B cell (primary cell): ENCODE results near the gene TMC1. TPM values are rescaled to one million over a fixed set of nuclear protein-coding genes. Genes with fewer than 3 reads are reported as not detected.

Source experiments
- ATAC-seq: fragments of 200-7000 bp; cut with Tn5 transposase; one replicate; pipeline ENCODE4 v1.10.0; 2021; ENCODE audit warnings: low read depth, mild to moderate bottlenecking, moderate number of reproducible peaks, moderate library complexity
- CTCF ChIA-PET: fragments of 350-600 bp; sonication (Branson Sonifier 250); formaldehyde crosslinking; loops from one replicate; lab custom pipeline; 2021; ENCODE audit warnings: antibody characterized with exemption, inconsistent platforms; lab: Charles Lee
- POLR2A ChIA-PET: fragments of 350-600 bp; sonication (Branson Sonifier 250); formaldehyde crosslinking; loops from one replicate; lab custom pipeline; 2021; ENCODE audit warnings: antibody characterized with exemption; lab: Charles Lee
- DNase-seq: peaks from one replicate; pipeline ENCODE4 v3.0.0; 2013
- H2AFZ ChIP-seq: 2 replicates; pipeline ENCODE4 v1.6.1; 2012; ENCODE audit warnings: mild to moderate bottlenecking, low read depth, low read length; ENCODE audit not compliant: insufficient read depth, poor library complexity, severe bottlenecking
- H3K27ac ChIP-seq, 2 donors: 1 replicate in 1 of 2; 2 replicates in 1 of 2; pipeline ENCODE4 v1.5.1; 2012 to 2013; ENCODE audit warnings: low read length in 2 of 2, mild to moderate bottlenecking in 2 of 2, moderate library complexity in 1 of 2
- H3K27me3 ChIP-seq, 4 experiments: fragments of 200-600 bp in 1 of 4; sonication (generic) in 1 of 4; replicated peaks in 1 of 4; 1 replicate in 2 of 4; 2 replicates in 2 of 4; pipeline versions ENCODE4 v1.6.1 to v1.7.0; 2013 to 2016; ENCODE audit warnings: low read length in 3 of 4, mild to moderate bottlenecking in 2 of 4, mixed read lengths in 1 of 4, moderate library complexity in 1 of 4; ENCODE audit not compliant: insufficient read depth in 4 of 4, control insufficient read depth in 3 of 4; ENCODE audit errors: control extremely low read depth in 1 of 4
- H3K36me3 ChIP-seq, 2 experiments: replicated peaks in 1 of 2; 1 replicate in 1 of 2; 2 replicates in 1 of 2; pipeline versions ENCODE4 v1.6.1 to v1.7.1; 2013; ENCODE audit warnings: low read length in 1 of 2; ENCODE audit not compliant: insufficient read depth in 2 of 2, control insufficient read depth in 1 of 2; ENCODE audit errors: control extremely low read depth in 1 of 2, extremely low read depth in 1 of 2
- H3K4me1 ChIP-seq, 2 donors: fragments of 200-600 bp in 1 of 2; sonication (generic) in 1 of 2; 1 replicate in 1 of 2; 2 replicates in 1 of 2; pipeline versions ENCODE4 v1.5.1 to v1.6.1; 2013 to 2017; ENCODE audit warnings: low read length in 2 of 2; ENCODE audit not compliant: control insufficient read depth in 2 of 2, insufficient read depth in 2 of 2
- H3K4me2 ChIP-seq: replicated peaks from 2 replicates; pipeline ENCODE3; 2012; ENCODE audit warnings: mild to moderate bottlenecking, low read depth, low read length; ENCODE audit not compliant: poor library complexity, severe bottlenecking
- H3K4me3 ChIP-seq, 5 experiments: fragments of 200-600 bp in 1 of 5; sonication (generic) in 1 of 5; 1 replicate in 3 of 5; 2 replicates in 2 of 5; pipeline versions ENCODE4 v1.5.1 to v1.7.0; 2011 to 2016; ENCODE audit warnings: low read length in 4 of 5, mild to moderate bottlenecking in 4 of 5, low read depth in 2 of 5, control low read depth in 1 of 5, moderate library complexity in 1 of 5; ENCODE audit not compliant: insufficient read depth in 1 of 5; ENCODE audit errors: control extremely low read depth in 1 of 5, extremely low read depth in 1 of 5
- H3K79me2 ChIP-seq: fragments of 200-600 bp; sonication (generic); one replicate; pipeline ENCODE4 v1.6.0; 2016; ENCODE audit warnings: low read length; ENCODE audit not compliant: control insufficient read depth, insufficient read depth
- H3K9ac ChIP-seq: fragments of 200-600 bp; sonication (generic); 2 replicates; pipeline ENCODE4 v1.6.1; 2017; ENCODE audit warnings: mild to moderate bottlenecking, low read length, moderate library complexity
- H3K9me3 ChIP-seq, 3 donors: one replicate each; pipeline versions ENCODE4 v1.6.1 to v1.7.1; 2013; ENCODE audit warnings: low read length in 2 of 3; ENCODE audit not compliant: control insufficient read depth in 2 of 3, insufficient read depth in 1 of 3; ENCODE audit errors: control extremely low read depth in 1 of 3
- H4K20me1 ChIP-seq: 2 replicates; pipeline ENCODE4 v1.6.0; 2012; ENCODE audit warnings: mild to moderate bottlenecking, low read length; ENCODE audit not compliant: insufficient read depth, control insufficient read depth, poor library complexity, severe bottlenecking
- H3K27ac Mint-ChIP-seq: one replicate; pipeline ENCODE4 v1.8.0; 2021; ENCODE audit warnings: mixed read lengths
- H3K27me3 Mint-ChIP-seq: one replicate; pipeline ENCODE4 v1.8.0; 2021; ENCODE audit warnings: mixed read lengths
- H3K4me1 Mint-ChIP-seq: one replicate; pipeline ENCODE4 v1.8.0; 2021; ENCODE audit warnings: mixed read lengths
- H3K4me3 Mint-ChIP-seq: one replicate; pipeline ENCODE4 v1.8.0; 2021; ENCODE audit warnings: mixed read lengths
- H3K9me3 Mint-ChIP-seq: one replicate; pipeline ENCODE4 v1.8.0; 2022; ENCODE audit warnings: mixed read lengths; ENCODE audit not compliant: insufficient read depth
- CTCF ChIP-seq: fragments of 200-600 bp; IDR thresholded peaks from one replicate; pipeline ENCODE4 v1.8.0; 2022; ENCODE audit warnings: antibody characterized with exemption, mild to moderate bottlenecking
- EZH2 ChIP-seq: IDR thresholded peaks from 2 replicates; pipeline ENCODE4 v1.6.1; 2012; ENCODE audit warnings: borderline replicate concordance, low read depth, mild to moderate bottlenecking, moderate library complexity, low read length; ENCODE audit not compliant: insufficient read depth, poor library complexity, severe bottlenecking
- intact Hi-C: fragments of 100-400 bp; cut with micrococcal nuclease; formaldehyde crosslinking; loops from one replicate; pipeline ENCODE4 v1.10.0; 2022
- polyA plus RNA-seq: library from polyadenylated mRNA; depleted of rRNA; stranded (reverse); fragments of >200 nt; gene quantifications from 2 replicates; pipeline ENCODE4 v1.2.3, GENCODE V29; 2012
- total RNA-seq, 2 donors: library from RNA; stranded (reverse); fragments of 120-200 nt in 1 of 2; gene quantifications; 1 replicate in 1 of 2; 2 replicates in 1 of 2; pipeline versions ENCODE4 v1.2.3 to v1.2.4, GENCODE V29; 2013 to 2022

Gene TMC1
- total and polyA plus RNA-seq, 2 donors (not counting 1 experiment from before 2014, with no cell fraction given), result not detected

DNA sequence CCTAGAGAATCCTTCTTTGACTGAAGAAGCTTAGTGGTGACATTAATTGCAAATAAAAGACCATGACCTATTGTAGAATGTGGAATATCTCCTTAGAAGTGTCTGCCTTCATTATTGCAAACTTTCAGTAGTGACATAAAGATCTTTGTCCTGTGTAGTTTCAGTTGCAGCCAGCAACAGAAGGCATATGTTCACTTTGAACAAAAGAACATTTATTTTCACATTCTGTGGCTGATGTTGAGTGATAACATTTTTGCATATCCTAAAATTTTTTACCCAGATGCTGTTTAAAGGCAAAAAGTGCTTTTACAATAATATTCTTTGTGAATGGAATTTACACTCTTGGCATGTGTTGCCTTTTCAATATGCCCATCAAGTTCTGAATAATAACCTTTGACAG lies 165.9 kb downstream of the TMC1 start:
- no peak overlapping the region for H3K9ac ChIP-seq
- Mint-ChIP-seq H3K27me3 (peaks cover 7% of the 10 kb centered on the region), H3K27ac (no peak overlapping the region), H3K9me3 (no peaks in the 10 kb centered on the region), H3K4me1 (no peaks in the 10 kb centered on the region), H3K4me3 (no peak overlapping the region)
- H3K27me3 ChIP-seq, result no peaks in the 10 kb centered on the region
- no peaks in the 10 kb centered on the region for H3K4me1 ChIP-seq
- ATAC-seq (no peak), DNase-seq (no peak)
- ChIA-PET CTCF (no interaction called here), POLR2A (no interaction called here)
- no peak overlapping the region for H2AFZ ChIP-seq
- no peak overlapping the region for H3K27ac ChIP-seq
- no peaks in the 10 kb centered on the region for H3K9me3 ChIP-seq
- H3K79me2 ChIP-seq, result no peaks in the 10 kb centered on the region
- no peaks in the 10 kb centered on the region for H3K36me3 ChIP-seq
- no peak overlapping the region for H3K4me2 ChIP-seq
- TF ChIP-seq EZH2 (no peak), CTCF (no peak)
- intact Hi-C loops, result no loop called here
- no peak overlapping the region for H3K4me3 ChIP-seq
- no peaks in the 10 kb centered on the region for H4K20me1 ChIP-seq

- no peaks in the 10 kb centered on the region for H3K9me3 ChIP-seq
- no peaks in the 10 kb centered on the region for H3K4me1 ChIP-seq
- no peak overlapping the region for H3K27ac ChIP-seq
- POLR2A ChIA-PET, result no interaction called here
- H3K27ac Mint-ChIP-seq, result no peak overlapping the region
- intact Hi-C loops, result no loop called here
- H3K9ac ChIP-seq, result no peak overlapping the region
- H4K20me1 ChIP-seq, result no peaks in the 10 kb centered on the region
- TF ChIP-seq CTCF (no peak), EZH2 (no peak)
- H3K4me2 ChIP-seq, result no peak overlapping the region
- H3K9me3 Mint-ChIP-seq, result no peaks in the 10 kb centered on the region
- H3K36me3 ChIP-seq, result no peaks in the 10 kb centered on the region
- H3K27me3 ChIP-seq, result no peaks in the 10 kb centered on the region
- H3K4me3 ChIP-seq, result no peak overlapping the region
- H3K4me3 Mint-ChIP-seq, result no peak overlapping the region
- CTCF ChIA-PET, result no interaction called here
- H2AFZ ChIP-seq, result no peak overlapping the region
- H3K79me2 ChIP-seq, result no peaks in the 10 kb centered on the region
- peaks cover 4% of the 10 kb centered on the region for H3K27me3 Mint-ChIP-seq
- no peak for DNase-seq
- ATAC-seq, result no peak
- H3K4me1 Mint-ChIP-seq, result no peaks in the 10 kb centered on the region
Observed at GRCh38 chr9:72691671-72692070, 170.3 kb downstream of the TMC1 start.
